Stomach smooth muscle (tissue), 2 donors: ENCODE measurements around the gene NALF2.

Source experiments
- H3K27ac ChIP-seq: one replicate; pipeline ENCODE4 v1.7.0; 2013; ENCODE audit warnings: mild to moderate bottlenecking, low read length, inconsistent platforms
- H3K27me3 ChIP-seq, 2 donors: one replicate each; pipeline ENCODE4 v1.7.0; 2013; ENCODE audit warnings: low read length in 2 of 2; ENCODE audit not compliant: insufficient read depth in 2 of 2, control insufficient read depth in 1 of 2
- H3K36me3 ChIP-seq, 2 donors: one replicate each; pipeline ENCODE4 v1.7.0; 2013; ENCODE audit warnings: low read length in 2 of 2; ENCODE audit not compliant: control insufficient read depth in 2 of 2, insufficient read depth in 2 of 2
- H3K4me1 ChIP-seq: one replicate; pipeline ENCODE4 v1.7.0; 2013; ENCODE audit warnings: low read length; ENCODE audit not compliant: control insufficient read depth, insufficient read depth
- H3K4me3 ChIP-seq, 2 donors: one replicate each; pipeline ENCODE4 v1.7.0; 2013; ENCODE audit warnings: low read length in 2 of 2
- H3K9ac ChIP-seq, 2 donors: one replicate each; pipeline ENCODE4 v1.7.0; 2013; ENCODE audit warnings: low read length in 2 of 2, mild to moderate bottlenecking in 1 of 2
- H3K9me3 ChIP-seq, 2 donors: one replicate each; pipeline ENCODE4 v1.7.0; 2013; ENCODE audit warnings: low read length in 2 of 2; ENCODE audit not compliant: control insufficient read depth in 2 of 2
- donor health status: healthy.
- donor health status: Pancreatic carcinoma.

The NALF2 gene

DNA sequence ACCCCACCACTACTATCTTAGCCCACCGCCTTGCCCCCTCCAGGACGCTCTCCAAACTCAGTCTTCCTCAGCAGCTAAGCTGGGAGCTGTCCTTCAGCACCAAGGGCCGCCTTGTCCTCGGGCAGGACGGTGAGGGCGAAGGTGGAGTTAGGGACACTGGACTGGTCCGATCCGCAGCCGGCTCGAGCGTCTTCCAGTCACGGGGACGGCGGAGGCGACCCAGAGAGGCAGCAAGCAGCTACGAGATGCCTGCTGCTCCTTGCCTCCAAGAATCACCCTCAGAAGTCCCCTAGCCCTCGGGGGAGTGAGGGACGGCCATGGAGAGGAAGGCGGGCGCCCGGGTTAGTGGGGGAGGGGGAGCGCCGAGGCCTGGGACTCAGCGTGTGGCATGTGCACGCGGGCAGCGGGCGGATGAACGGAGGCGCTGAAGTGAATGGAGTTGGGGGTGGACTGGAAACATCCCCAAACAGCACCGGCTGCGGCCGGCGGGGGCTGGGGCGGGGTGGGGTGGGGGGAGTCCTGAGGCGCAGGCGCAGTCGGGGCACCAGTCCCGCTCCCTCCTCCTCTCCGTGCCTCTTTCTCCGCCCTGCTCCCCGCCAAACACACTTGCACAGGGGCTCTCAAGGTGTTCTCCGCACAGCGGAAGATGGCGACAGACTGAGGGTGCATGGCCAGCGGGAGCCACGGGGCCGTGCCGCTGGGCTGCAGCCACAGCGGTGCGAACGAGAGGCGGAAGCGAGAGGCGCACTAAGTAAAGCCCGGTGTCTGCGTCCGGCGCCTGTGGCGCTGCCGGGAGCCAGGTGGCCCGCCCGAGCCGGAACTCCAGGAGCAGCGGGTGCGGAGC, at the start of gene NALF2:
NALF2 (plus strand) TSS at position 545 of the 844 bp plus-strand sequence. CDS start 957 bp downstream, outside the sequence.
- Histone ChIP-seq H3K9ac (no peak within 1 kb of the TSS), H3K36me3 (no peaks in the 10 kb centered on the region), H3K4me1 (peaks cover 12% of the 10 kb centered on the region), H3K4me3 (peak within 1 kb of the TSS; percentile 31 to 69), H3K9me3 (peaks cover 0 to 10% of the 10 kb centered on the region in 2 donors), H3K27me3 (peaks cover 26 to 41% of the 10 kb centered on the region in 2 donors), H3K27ac (no peak within 1 kb of the TSS)

DNA sequence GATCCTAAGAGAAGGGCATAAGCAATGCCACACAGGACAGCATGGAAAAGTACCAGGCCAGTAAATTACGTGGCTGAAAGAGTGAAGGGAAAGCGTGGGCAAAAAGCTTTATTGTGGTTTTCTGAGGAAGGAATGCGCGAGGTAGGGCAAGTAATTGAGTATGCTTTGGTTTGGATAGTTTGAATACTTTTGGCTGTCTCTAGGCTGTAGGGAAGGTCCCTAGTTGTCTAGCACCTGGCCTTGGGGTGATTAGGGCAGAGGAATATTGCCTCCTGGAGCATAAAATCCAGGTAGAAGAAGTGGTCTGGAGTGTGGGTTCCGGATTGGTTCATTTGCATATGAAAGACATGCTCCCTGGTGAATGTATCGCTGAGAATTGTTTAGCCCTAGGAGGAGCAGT, 46.4 kb upstream of the NALF2 start:
- Histone ChIP-seq H3K27me3 (no peaks in the 10 kb centered on the region), H3K9me3 (no peaks in the 10 kb centered on the region), H3K4me3 (no peak overlapping the region), H3K27ac (no peak overlapping the region), H3K4me1 (no peaks in the 10 kb centered on the region), H3K9ac (no peak overlapping the region), H3K36me3 (no peaks in the 10 kb centered on the region)

DNA sequence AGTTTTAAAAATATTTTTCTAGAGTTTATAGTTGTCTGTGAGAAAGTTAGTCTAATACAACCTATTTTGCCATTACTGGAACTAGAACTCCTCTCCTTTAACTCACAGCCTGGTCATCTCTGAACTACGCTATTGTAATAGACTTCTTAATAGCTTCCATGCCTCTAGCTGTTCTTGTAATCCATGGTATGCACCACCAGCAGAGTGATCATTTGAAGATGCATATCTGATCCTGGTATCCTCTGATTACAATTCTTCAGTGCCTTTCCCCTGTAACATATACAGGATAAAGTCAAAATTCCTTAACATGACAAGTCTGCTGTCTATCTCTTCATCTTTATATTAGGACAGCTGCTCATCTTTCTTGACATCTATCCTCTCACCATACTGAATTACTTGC, 37.6 kb upstream of the NALF2 start:
- Histone ChIP-seq H3K36me3 (no peaks in the 10 kb centered on the region), H3K9ac (no peak overlapping the region), H3K27ac (no peak overlapping the region), H3K9me3 (peaks cover 0 to 5% of the 10 kb centered on the region in 2 donors), H3K27me3 (peaks cover 0 to 2% of the 10 kb centered on the region in 2 donors), H3K4me1 (no peaks in the 10 kb centered on the region), H3K4me3 (no peak overlapping the region)

DNA sequence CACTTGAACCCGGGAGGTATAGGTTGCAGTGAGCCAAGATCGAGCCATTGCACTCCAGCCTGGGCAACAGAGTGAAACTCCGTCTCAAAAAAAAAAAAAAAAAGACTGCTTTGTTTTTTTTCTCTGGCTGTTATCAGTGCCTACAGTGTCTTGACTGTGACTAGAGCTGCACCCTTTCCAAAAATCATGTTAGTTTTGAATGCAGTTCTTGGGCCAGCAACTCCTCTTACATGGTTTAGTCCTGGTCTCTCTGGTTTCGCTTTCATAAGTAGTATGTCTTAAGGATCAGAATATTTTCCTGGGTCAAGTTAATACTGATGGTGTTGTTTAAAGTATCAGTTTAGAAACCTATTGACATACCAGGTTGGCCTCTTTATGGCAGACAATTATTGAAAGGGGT, 34.2 kb upstream of the NALF2 start:
- H3K27me3 ChIP-seq = peaks cover 0 to 2% of the 10 kb centered on the region in 2 donors
- peaks cover 0 to 3% of the 10 kb centered on the region in 2 donors for H3K9me3 ChIP-seq
- H3K4me1 ChIP-seq = no peaks in the 10 kb centered on the region

DNA sequence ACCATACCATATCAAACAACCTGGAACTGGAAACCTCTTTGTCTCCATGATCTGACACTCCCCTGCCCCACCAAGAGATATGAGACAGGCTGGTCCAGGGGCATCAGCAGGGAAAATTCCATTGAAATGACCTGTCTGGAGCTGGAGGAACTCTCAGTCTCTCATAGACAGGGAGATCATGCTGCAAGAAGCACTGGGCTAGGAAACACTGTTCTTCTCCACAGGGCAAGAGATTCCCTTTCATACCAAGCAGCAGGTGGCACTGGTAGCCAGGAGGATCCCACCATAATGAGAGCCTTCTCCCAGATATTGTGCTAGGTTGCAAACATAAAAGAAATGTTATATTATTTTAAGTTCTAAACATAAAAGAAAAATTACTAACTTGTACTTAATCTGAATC, 14.5 kb upstream of the NALF2 start:
- no peak overlapping the region for H3K9ac ChIP-seq
- no peaks in the 10 kb centered on the region for H3K36me3 ChIP-seq
- peaks cover 0 to 13% of the 10 kb centered on the region in 2 donors for H3K27me3 ChIP-seq
- no peak overlapping the region for H3K4me3 ChIP-seq
- H3K27ac ChIP-seq = no peak overlapping the region
- peaks cover 0 to 6% of the 10 kb centered on the region in 2 donors for H3K9me3 ChIP-seq
- no peaks in the 10 kb centered on the region for H3K4me1 ChIP-seq

More for the DNA sequence above, 34.2 kb upstream of the NALF2 start:
- Histone ChIP-seq H3K27ac (no peak overlapping the region), H3K9ac (no peak overlapping the region), H3K36me3 (no peaks in the 10 kb centered on the region), H3K4me3 (no peak overlapping the region)

DNA sequence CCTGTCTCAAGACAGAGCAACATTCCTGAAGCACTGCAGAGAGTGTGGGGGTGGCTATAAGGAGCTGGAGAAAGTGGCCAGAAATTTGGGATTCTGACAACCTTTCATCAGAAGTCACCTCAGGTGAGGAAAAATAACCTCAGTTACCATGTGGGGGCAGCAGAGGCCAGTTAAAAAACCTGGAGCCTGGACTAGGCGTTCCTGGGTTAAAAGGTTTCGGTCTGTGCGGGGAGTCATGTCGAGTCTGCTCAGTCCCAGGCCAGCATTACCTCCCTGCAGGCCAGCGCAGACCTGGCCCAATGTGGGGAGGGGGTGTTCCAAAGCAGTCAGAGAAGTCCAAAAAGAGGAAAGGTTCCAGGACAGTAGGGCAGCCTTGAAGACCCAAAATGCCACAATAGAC, 10.9 kb upstream of the NALF2 start:
- Histone ChIP-seq H3K4me3 (no peak overlapping the region), H3K9me3 (peaks cover 0 to 6% of the 10 kb centered on the region in 2 donors), H3K9ac (no peak overlapping the region), H3K27me3 (peaks cover 0 to 27% of the 10 kb centered on the region in 2 donors), H3K4me1 (no peaks in the 10 kb centered on the region), H3K36me3 (no peaks in the 10 kb centered on the region), H3K27ac (no peak overlapping the region)

DNA sequence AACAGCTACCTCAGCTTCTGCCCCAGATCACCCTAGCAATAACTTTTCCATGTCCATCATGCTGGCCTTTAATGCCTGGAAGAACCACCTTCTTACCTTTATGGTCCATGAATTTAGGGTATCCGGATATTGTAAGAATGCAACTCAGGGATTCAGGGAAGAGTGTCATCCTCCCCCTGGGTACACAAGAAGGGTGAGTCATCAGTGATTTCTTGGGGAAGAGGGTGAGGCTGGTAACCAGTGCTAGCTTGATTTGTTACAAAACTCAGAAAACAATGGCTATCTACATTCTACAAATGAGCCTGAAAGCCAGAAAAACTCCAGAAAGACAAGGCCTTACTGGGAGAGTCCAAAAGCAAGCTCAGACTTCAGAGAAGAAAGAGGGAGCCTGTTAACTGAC, 10.4 kb upstream of the NALF2 start:
- H3K36me3 ChIP-seq = no peaks in the 10 kb centered on the region
- H3K9ac ChIP-seq = no peak overlapping the region
- peaks cover 0 to 27% of the 10 kb centered on the region in 2 donors for H3K27me3 ChIP-seq

DNA sequence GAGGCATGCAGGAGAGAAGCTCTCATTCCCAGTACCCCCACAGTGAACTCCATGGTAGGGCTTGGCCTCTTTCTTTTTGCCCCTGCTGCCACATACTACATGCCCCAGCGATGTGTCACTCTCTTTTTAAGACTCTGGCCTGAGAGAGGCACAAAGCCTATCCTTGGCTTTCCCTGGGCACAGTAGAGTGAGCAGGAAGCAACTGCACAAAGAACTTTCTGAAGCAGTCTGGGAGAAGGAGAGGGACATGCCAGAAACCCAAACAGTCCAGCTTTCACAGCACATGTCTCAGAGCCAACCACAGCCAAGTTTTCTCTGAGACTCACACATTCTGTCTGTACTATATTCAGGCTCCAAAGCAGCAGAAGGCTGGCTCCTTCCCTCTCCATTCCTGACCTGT, 7.9 kb upstream of the NALF2 start:
- Histone ChIP-seq H3K27ac (no peak overlapping the region), H3K9me3 (peaks cover 0 to 10% of the 10 kb centered on the region in 2 donors), H3K36me3 (no peaks in the 10 kb centered on the region), H3K4me3 (no peak overlapping the region), H3K4me1 (no peaks in the 10 kb centered on the region), H3K9ac (no peak overlapping the region), H3K27me3 (peaks cover 0 to 33% of the 10 kb centered on the region in 2 donors)

More for the DNA sequence above, 10.4 kb upstream of the NALF2 start:
- peaks cover 0 to 6% of the 10 kb centered on the region in 2 donors for H3K9me3 ChIP-seq
- H3K4me1 ChIP-seq = no peaks in the 10 kb centered on the region
- H3K27ac ChIP-seq = no peak overlapping the region
- no peak overlapping the region for H3K4me3 ChIP-seq

DNA sequence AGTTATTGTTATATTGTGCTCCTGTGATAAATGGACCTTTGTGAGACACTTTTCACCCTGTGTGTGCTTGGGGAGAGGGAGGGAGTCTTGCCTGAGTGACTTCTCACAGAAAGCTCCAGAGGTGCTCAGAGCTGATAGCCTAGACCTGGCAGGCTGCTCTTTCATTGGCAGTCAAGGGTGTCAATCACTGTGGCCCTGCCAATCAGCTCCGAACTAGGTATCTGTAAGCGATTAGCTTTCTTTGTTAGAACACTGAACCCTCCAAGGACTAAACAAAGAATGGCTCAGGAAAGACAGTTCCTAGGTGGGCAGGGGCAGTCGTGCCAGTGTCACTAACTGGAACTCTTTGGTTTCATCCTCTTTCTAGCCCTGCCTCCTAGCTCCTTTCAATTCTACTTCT, 2.7 kb upstream of the NALF2 start:
- H3K9me3 ChIP-seq = peaks cover 0 to 10% of the 10 kb centered on the region in 2 donors
- H3K27me3 ChIP-seq = peaks cover 8 to 19% of the 10 kb centered on the region in 2 donors
- H3K27ac ChIP-seq = no peak overlapping the region
- no peaks in the 10 kb centered on the region for H3K36me3 ChIP-seq
- H3K4me1 ChIP-seq = peaks cover 12% of the 10 kb centered on the region
- H3K9ac ChIP-seq = no peak overlapping the region
- H3K4me3 ChIP-seq = no peak overlapping the region

DNA sequence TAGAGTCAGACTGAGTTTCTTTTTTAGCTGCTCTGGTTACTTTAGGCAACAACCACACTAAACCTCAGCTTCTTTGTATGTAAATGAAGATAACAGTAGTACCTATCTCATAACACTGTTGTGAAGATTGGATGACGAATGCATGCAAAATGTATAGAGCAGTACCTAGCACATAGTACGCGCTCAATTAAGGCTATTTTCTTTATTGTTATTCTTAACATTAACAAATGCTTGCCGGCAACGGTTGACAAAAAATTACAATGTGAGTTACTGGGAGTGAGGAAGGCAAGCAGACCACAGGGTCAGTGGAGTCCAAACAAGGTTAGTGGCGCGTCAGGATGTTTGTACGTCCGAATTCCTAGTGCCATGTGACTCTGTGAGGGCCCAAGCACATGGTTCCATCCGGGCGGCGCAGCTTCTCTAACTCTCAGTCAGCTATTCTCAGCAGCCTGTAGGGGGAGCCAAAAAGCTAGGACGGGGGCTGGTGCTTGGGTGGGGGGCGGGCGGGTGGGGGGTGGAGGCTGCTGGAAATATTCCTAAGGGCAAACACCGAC, 821 bp upstream of the NALF2 start:
- H3K27ac ChIP-seq = no peak overlapping the region
- peaks cover 12% of the 10 kb centered on the region for H3K4me1 ChIP-seq
- H3K27me3 ChIP-seq = peaks cover 22 to 35% of the 10 kb centered on the region in 2 donors
- H3K36me3 ChIP-seq = no peaks in the 10 kb centered on the region
- H3K9ac ChIP-seq = no peak overlapping the region
- H3K4me3 ChIP-seq = no peak overlapping the region
- peaks cover 0 to 10% of the 10 kb centered on the region in 2 donors for H3K9me3 ChIP-seq
